COR-L47 (cell line): ENCODE data around the gene CTDNEP1.
A peak's percentile ranks its signal among the peaks of the same experiment; 100 is the strongest.

Experiments used
- DNase-seq: peaks from one replicate; lab custom pipeline; 2025; lab: John Stamatoyannopoulos, UW

The CTDNEP1 gene

GRCh38 chr17:7251661-7252175 is at the start of gene CTDNEP1:
TSS of gene CTDNEP1 (minus strand) at chr17:7251734. CDS start at chr17:7251296, 438 bp downstream.
- DNase-seq = peak; percentile 86

- DNase-seq = peak; percentile 28
These were observed 44.8 kb upstream of the CTDNEP1 start for GRCh38 chr17:7296189-7296861.

- DNase-seq = no peak
These were observed 44.0 kb upstream of the CTDNEP1 start for GRCh38 chr17:7295230-7296180.

- peak; percentile 70 for DNase-seq
These were observed 43.1 kb upstream of the CTDNEP1 start, which contains the start of gene YBX2 for GRCh38 chr17:7294614-7295153. TSS of gene YBX2 (minus strand) at chr17:7294639. CDS start at chr17:7294500, 139 bp downstream.

GRCh38 chr17:7293816-7294613 is 42.5 kb upstream of the CTDNEP1 start:
- DNase-seq = no peak

- DNase-seq = no peak
These were observed 41.6 kb upstream of the CTDNEP1 start for GRCh38 chr17:7293159-7293558.

GRCh38 chr17:7292729-7293128 is 41.2 kb upstream of the CTDNEP1 start:
- no peak for DNase-seq

- no peak for DNase-seq
These were observed 40.7 kb upstream of the CTDNEP1 start for GRCh38 chr17:7292194-7292593.

- DNase-seq = no peak
These were observed 39.2 kb upstream of the CTDNEP1 start for GRCh38 chr17:7290685-7291084.

- no peak for DNase-seq
These were observed 38.6 kb upstream of the CTDNEP1 start for GRCh38 chr17:7290166-7290565.

- no peak for DNase-seq
These were observed 37.9 kb upstream of the CTDNEP1 start for GRCh38 chr17:7289256-7290032.

GRCh38 chr17:7285679-7286078 is 34.1 kb upstream of the CTDNEP1 start:
- no peak for DNase-seq

- DNase-seq = no peak
These were observed 33.4 kb upstream of the CTDNEP1 start for GRCh38 chr17:7284911-7285310.

- no peak for DNase-seq
These were observed 32.1 kb upstream of the CTDNEP1 start for GRCh38 chr17:7283471-7284216.

- DNase-seq = no peak
These were observed 31.3 kb upstream of the CTDNEP1 start for GRCh38 chr17:7282752-7283321.

GRCh38 chr17:7281953-7282751 is 30.6 kb upstream of the CTDNEP1 start:
- no peak for DNase-seq

- peak; percentile 56 for DNase-seq
These were observed 29.8 kb upstream of the CTDNEP1 start, which contains the start of gene SLC2A4 for GRCh38 chr17:7281074-7281952. TSS of gene SLC2A4 (plus strand) at chr17:7281718. CDS start at chr17:7281935, 217 bp downstream.
